AG04450 (cell line): ENCODE measurements around the gene NOXA1. TPM values are rescaled to one million over a fixed set of nuclear protein-coding genes. Genes with fewer than 3 reads are reported as not detected.
A peak's percentile ranks its signal among the peaks of the same experiment; 100 is the strongest.

Source experiments
- CTCF ChIA-PET: fragments of 300-600, 350-600 bp; formaldehyde crosslinking; extraction: SDS; loops from one replicate; lab custom pipeline; 2022; ENCODE audit warnings: antibody characterized with exemption, inconsistent platforms; lab: Charles Lee
- POLR2A ChIA-PET: fragments of 350-600 bp; formaldehyde crosslinking; extraction: SDS; loops from one replicate; lab custom pipeline; 2021; ENCODE audit warnings: antibody characterized with exemption, inconsistent platforms; lab: Yijun Ruan, JAX
- DNase-seq: peaks from one replicate; pipeline ENCODE4 v3.0.0-alpha.2; 2011; ENCODE audit warnings: low read depth, low spot score
- H3K27ac ChIP-seq: one replicate; pipeline ENCODE4 v1.5.1; 2012; ENCODE audit warnings: low read depth, low read length, control low read depth
- H3K27me3 ChIP-seq: one replicate; pipeline ENCODE4 v1.6.0; 2012; ENCODE audit warnings: low read length; ENCODE audit not compliant: control insufficient read depth, insufficient read depth
- H3K4me3 ChIP-seq: 2 replicates; pipeline ENCODE4 v1.5.1; 2011; ENCODE audit warnings: mild to moderate bottlenecking, low read depth, low read length, control low read depth
- H3K9me3 ChIP-seq: 2 replicates; pipeline ENCODE4 v1.5.1; 2012; ENCODE audit warnings: low read length; ENCODE audit not compliant: control insufficient read depth, insufficient read depth
- CTCF ChIP-seq: IDR thresholded peaks from 2 replicates; pipeline ENCODE4 v1.5.1; 2011; ENCODE audit warnings: low read depth, low read length, control low read depth, inconsistent platforms
- polyA plus RNA-seq: library from polyadenylated mRNA; depleted of rRNA; stranded (reverse); fragments of >200 nt; gene quantifications from 2 replicates; pipeline ENCODE4 v1.2.3, GENCODE V29; 2011; rRNA removed

Gene NOXA1
- polyA plus RNA-seq, 1 experiment: 0.06 TPM

GRCh38 chr9:137480686-137481683, 57.8 kb downstream of the NOXA1 start:
- ChIA-PET CTCF (no interaction called here), POLR2A (interaction anchor here (1.2 to 1.9 kb wide), 2 partner anchors 22 to 58 kb away, joined by 4 to 5 read pairs; partner anchors contain the start of genes EXD3 and NOXA1)
- DNase-seq: no peak
- TF ChIP-seq CTCF: no peak
- Histone ChIP-seq H3K4me3 (no peak overlapping the region), H3K9me3 (peaks cover 34% of the 10 kb centered on the region), H3K27ac (no peak overlapping the region), H3K27me3 (peaks cover 2% of the 10 kb centered on the region)

- CTCF ChIA-PET: interaction anchor here (0.6 kb wide), 1 partner anchor 7 kb away, joined by 4 read pairs; no protein-coding TSS in a partner anchor
- Histone ChIP-seq H3K4me3 (no peak overlapping the region), H3K27ac (peak overlapping the region; percentile 75)
Observed at GRCh38 chr9:137482094-137482781, 59.0 kb downstream of the NOXA1 start.

More at GRCh38 chr9:137482094-137482781, 59.0 kb downstream of the NOXA1 start:
- peak; percentile 83 for DNase-seq
- TF ChIP-seq CTCF: no peak
- Histone ChIP-seq H3K9me3 (peaks cover 26% of the 10 kb centered on the region; the same call in 1 of the 2 replicates), H3K27me3 (peaks cover 6% of the 10 kb centered on the region)
- POLR2A ChIA-PET: interaction anchor here (1.2 to 1.9 kb wide), 2 partner anchors 23 to 59 kb away, joined by 4 to 5 read pairs; partner anchors contain the start of genes EXD3 and NOXA1

Other genes with a start within 250 kb of the NOXA1 start
- 12.1 and 14.6 TPM in 2 replicates for gene ANAPC2, start 234.8 kb upstream of the NOXA1 start, polyA plus RNA-seq
- 35.0 and 46.9 TPM in 2 replicates for gene SSNA1, start 234.7 kb upstream of the NOXA1 start, polyA plus RNA-seq
- 2.8 and 3.8 TPM in 2 replicates for gene TPRN, start 222.7 kb upstream of the NOXA1 start, polyA plus RNA-seq
- 44.2 and 50.2 TPM in 2 replicates for gene TMEM203, start 217.7 kb upstream of the NOXA1 start, polyA plus RNA-seq
- 2.8 and 3.8 TPM in 2 replicates for gene NDOR1, start 217.7 kb upstream of the NOXA1 start, polyA plus RNA-seq
- 0.17 and 0.45 TPM in 2 replicates for gene RNF208, start 201.2 kb upstream of the NOXA1 start, polyA plus RNA-seq
- gene CYSRT1, start 198.2 kb upstream of the NOXA1 start, polyA plus RNA-seq: 0.27 and 0.56 TPM in 2 replicates
- gene RNF224, start 195.9 kb upstream of the NOXA1 start, polyA plus RNA-seq: not detected in 2 replicates
- gene SLC34A3, start 192.5 kb upstream of the NOXA1 start, polyA plus RNA-seq: not detected in 2 replicates
- gene TUBB4B, start 182.1 kb upstream of the NOXA1 start, polyA plus RNA-seq: 223 and 262 TPM in 2 replicates
- gene STPG3, start 172.1 kb upstream of the NOXA1 start, polyA plus RNA-seq: not detected in 2 replicates
- gene NELFB, start 168.1 kb upstream of the NOXA1 start, polyA plus RNA-seq: 27.1 and 38.7 TPM in 2 replicates
- 14.1 and 18.7 TPM in 2 replicates for gene TOR4A, start 145.7 kb upstream of the NOXA1 start, polyA plus RNA-seq
- 0.17 and 0.22 TPM in 2 replicates for gene NRARP, start 121.1 kb upstream of the NOXA1 start, polyA plus RNA-seq
- gene EXD3, start 231 bp upstream of the NOXA1 start, polyA plus RNA-seq: 4.0 and 5.4 TPM in 2 replicates
- gene ENTPD8, start 18.0 kb downstream of the NOXA1 start, polyA plus RNA-seq: not detected in 2 replicates
- gene NSMF, start 35.9 kb downstream of the NOXA1 start, polyA plus RNA-seq: 20.7 and 27.6 TPM in 2 replicates
- 0.26 and 0.42 TPM in 2 replicates for gene PNPLA7, start 127.0 kb downstream of the NOXA1 start, polyA plus RNA-seq
- 12.3 and 15.6 TPM in 2 replicates for gene MRPL41, start 128.5 kb downstream of the NOXA1 start, polyA plus RNA-seq
- 19.5 and 21.9 TPM in 2 replicates for gene DPH7, start 155.5 kb downstream of the NOXA1 start, polyA plus RNA-seq
- gene ZMYND19, start 167.1 kb downstream of the NOXA1 start, polyA plus RNA-seq: 11.4 and 11.6 TPM in 2 replicates
- 12.1 and 14.5 TPM in 2 replicates for gene ARRDC1, start 182.3 kb downstream of the NOXA1 start, polyA plus RNA-seq
- 26.1 and 29.0 TPM in 2 replicates for gene EHMT1, start 195.6 kb downstream of the NOXA1 start, polyA plus RNA-seq